IPS-NIHi11 (cell line): ENCODE data around the gene CBX8.
A peak's percentile ranks its signal among the peaks of the same experiment; 100 is the strongest.
"Not testable (repeated sequence)": the region's sequence is repeated elsewhere in the genome, so short reads cannot be mapped to it uniquely, and the experiment has no call there.

ENCODE experiments used
- DNase-seq: peaks from one replicate; pipeline ENCODE4 v3.0.0; 2012; ENCODE audit warnings: mixed read lengths, low spot score

The CBX8 gene

GRCh38 chr17:79779084-79779529 lies 17.8 kb downstream of the CBX8 start:
- DNase-seq = no peak

- peak; percentile 74 for DNase-seq
Measured at GRCh38 chr17:79778504-79779083, 18.3 kb downstream of the CBX8 start.

GRCh38 chr17:79777894-79778503 lies 18.9 kb downstream of the CBX8 start, which contains the start of gene CBX2:
CBX2 (plus strand) TSS chr17:79778148; CDS start chr17:79778236, 88 bp downstream.
- DNase-seq = peak; percentile 97

- DNase-seq = peak; percentile 83
Measured at GRCh38 chr17:79777120-79777893, 19.6 kb downstream of the CBX8 start.

GRCh38 chr17:79776376-79777119 lies 20.3 kb downstream of the CBX8 start:
- DNase-seq = no peak

GRCh38 chr17:79775632-79776031 lies 21.2 kb downstream of the CBX8 start:
- DNase-seq = no peak

GRCh38 chr17:79774561-79774975 lies 22.3 kb downstream of the CBX8 start:
- no peak for DNase-seq

GRCh38 chr17:79772726-79773125 lies 24.2 kb downstream of the CBX8 start:
- DNase-seq = not testable (repeated sequence)

- DNase-seq = no peak
Measured at GRCh38 chr17:79771276-79771675, 25.6 kb downstream of the CBX8 start.

- DNase-seq = no peak
Measured at GRCh38 chr17:79769570-79770506, 27.0 kb downstream of the CBX8 start.

GRCh38 chr17:79765708-79766107 lies 31.2 kb downstream of the CBX8 start:
- no peak for DNase-seq

- no peak for DNase-seq
Measured at GRCh38 chr17:79761894-79762589, 34.8 kb downstream of the CBX8 start.

- DNase-seq = no peak
Measured at GRCh38 chr17:79760197-79760906, 36.5 kb downstream of the CBX8 start.

GRCh38 chr17:79758271-79758670 lies 38.6 kb downstream of the CBX8 start:
- DNase-seq = no peak

- DNase-seq = no peak
Measured at GRCh38 chr17:79757140-79757745, 39.6 kb downstream of the CBX8 start.

- DNase-seq = no peak
Measured at GRCh38 chr17:79755591-79755990, 41.3 kb downstream of the CBX8 start.

GRCh38 chr17:79754903-79755302 lies 42.0 kb downstream of the CBX8 start:
- not testable (repeated sequence) for DNase-seq

- DNase-seq = no peak
Measured at GRCh38 chr17:79754370-79754769, 42.5 kb downstream of the CBX8 start.

GRCh38 chr17:79752175-79752574 lies 44.7 kb downstream of the CBX8 start:
- no peak for DNase-seq
